KOPT-K1 (cell line): Measurements from ENCODE around the gene SLC19A1.

Experiments used
- H3K27ac ChIP-seq: fragments of 200-600 bp; sonication (generic); 2 replicates; pipeline ENCODE4 v1.5.1; 2016; ENCODE audit warnings: antibody characterized with exemption, mild to moderate bottlenecking, low read depth, low read length; ENCODE audit not compliant: poor library complexity, severe bottlenecking
- H3K36me3 ChIP-seq: fragments of 200-600 bp; sonication (generic); 2 replicates; pipeline ENCODE4 v1.5.1; 2017; ENCODE audit warnings: antibody characterized with exemption, mild to moderate bottlenecking, low read length, moderate library complexity; ENCODE audit not compliant: insufficient read depth
- H3K9me3 ChIP-seq: fragments of 200-600 bp; sonication (generic); 2 replicates; pipeline ENCODE4 v1.5.1; 2017; ENCODE audit warnings: antibody characterized with exemption, low read length, mild to moderate bottlenecking; ENCODE audit not compliant: insufficient read depth, poor library complexity, severe bottlenecking

Gene SLC19A1

DNA sequence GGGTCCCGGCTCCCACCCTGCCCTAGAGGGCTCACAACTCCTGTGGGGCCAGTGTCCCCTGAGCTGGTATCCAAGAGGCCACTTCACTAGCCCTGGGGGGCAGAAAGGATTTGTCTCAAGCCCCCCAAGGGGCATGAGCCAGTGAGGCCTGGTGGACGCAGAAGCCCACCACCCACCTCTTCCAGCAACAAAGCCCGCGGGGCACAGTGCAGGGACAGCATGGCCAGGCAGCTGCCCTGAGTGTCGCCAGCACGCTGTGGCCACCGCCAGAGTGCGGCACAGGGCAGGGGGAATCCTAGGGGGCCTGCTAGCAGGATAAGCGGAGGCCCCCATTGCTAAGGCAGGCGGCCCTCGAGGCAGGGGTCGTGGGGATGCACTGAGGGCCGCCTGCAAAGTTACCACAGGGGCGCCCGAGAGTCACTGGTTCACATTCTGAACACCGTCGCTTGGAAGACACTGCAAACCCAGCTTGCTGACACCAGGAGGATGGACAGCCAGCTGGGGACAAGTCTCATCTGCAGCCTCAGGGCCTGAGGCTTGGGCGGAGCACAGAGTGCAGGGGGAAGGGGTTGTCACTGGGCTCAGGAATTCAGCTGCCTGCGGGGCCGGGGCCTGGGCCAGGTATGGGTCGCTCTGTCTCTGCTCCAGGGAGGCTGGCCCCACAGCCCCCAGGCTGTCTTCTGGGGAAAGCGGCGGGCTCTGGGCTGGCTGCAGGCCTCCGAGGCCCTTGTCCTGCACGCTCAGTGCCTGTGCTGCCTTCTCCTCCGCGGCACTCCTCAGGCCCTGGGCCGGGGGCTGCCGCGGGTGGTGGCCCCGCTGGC is 26.8 kb downstream of the SLC19A1 start:
- H3K9me3 ChIP-seq: peaks cover 24% of the 10 kb centered on the region
- H3K27ac ChIP-seq: no peak overlapping the region
- H3K36me3 ChIP-seq: peaks cover 79% of the 10 kb centered on the region

DNA sequence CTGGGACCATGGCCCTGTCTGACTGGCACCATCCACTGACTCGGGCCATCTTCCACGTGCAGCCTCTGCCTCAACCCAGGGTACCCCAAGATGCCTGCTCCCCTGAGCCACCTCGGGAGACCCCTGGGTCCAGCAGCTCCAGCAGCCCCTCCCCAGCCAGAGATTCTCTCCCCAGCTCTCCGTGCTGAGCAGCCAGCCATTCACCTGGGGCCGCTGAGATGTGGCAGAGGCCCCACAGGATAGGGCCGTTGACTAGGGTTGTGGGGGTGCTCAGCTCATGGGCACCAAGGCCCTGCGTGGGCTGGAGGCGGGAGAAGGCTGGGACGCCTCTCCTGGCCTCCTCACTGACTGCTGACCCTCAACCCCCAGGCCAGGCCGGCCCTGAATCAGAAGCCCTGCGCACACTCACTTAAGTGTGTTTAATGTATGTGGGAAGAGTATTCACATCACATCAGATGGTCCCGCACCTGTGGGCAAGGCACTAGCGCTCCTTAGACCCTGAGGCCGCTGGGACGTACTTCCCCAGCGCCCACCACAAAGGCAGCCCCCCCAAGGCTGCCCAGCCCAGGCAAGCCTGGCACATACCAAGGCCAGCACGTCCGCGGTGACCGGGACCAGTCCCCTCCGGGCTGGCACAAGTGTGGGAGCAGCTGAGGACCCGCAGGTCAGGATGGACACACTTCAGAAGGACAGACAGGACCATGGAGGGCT is 27.8 kb downstream of the SLC19A1 start:
- Histone ChIP-seq H3K9me3 (peaks cover 14% of the 10 kb centered on the region), H3K27ac (no peak overlapping the region), H3K36me3 (peaks cover 69% of the 10 kb centered on the region)

GRCh38 chr21:45513741-45514310 is 28.4 kb downstream of the SLC19A1 start:
- Histone ChIP-seq H3K9me3 (peaks cover 8% of the 10 kb centered on the region), H3K36me3 (peaks cover 63% of the 10 kb centered on the region), H3K27ac (no peak overlapping the region)

- H3K27ac ChIP-seq: no peak overlapping the region
- peaks cover 1% of the 10 kb centered on the region for H3K9me3 ChIP-seq
- peaks cover 56% of the 10 kb centered on the region for H3K36me3 ChIP-seq
These were observed 29.1 kb downstream of the SLC19A1 start for GRCh38 chr21:45513003-45513717.

- Histone ChIP-seq H3K36me3 (peaks cover 51% of the 10 kb centered on the region), H3K27ac (no peak overlapping the region), H3K9me3 (no peaks in the 10 kb centered on the region)
These were observed 29.6 kb downstream of the SLC19A1 start for GRCh38 chr21:45512626-45513002.

DNA sequence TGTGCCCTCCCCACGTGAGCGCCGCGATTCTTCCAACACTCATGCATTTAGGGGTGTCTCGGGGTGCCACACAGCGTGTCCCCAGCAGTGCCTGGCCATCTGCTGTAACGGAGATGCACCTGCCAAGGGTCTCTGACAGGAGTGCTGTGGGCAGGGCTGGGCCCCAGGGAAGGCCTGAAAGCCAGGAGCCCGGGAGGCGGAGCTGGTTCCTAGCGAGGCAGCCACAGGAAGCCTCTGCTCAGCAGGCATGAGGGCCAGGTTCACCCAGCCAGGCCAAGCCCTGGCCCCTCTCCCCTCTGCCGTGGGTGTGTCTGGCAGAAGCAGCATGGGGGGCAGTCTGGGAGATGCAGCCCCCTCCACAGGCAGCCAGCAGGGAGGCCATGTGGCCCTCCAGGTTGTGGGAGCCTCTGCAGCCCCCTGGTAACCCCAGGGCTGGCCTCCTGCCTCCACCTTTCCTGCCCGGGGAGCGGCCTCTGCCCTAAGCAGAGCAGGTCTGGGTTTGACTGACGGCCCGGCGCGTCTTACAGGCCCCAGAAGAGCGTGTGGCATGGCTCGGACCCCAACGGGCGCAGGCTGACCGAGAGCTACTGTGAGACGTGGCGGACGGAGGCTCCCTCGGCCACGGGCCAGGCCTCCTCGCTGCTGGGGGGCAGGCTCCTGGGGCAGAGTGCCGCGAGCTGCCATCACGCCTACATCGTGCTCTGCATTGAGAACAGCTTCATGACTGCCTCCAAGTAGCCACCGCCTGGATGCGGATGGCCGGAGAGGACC is 30.4 kb downstream of the SLC19A1 start:
- Histone ChIP-seq H3K36me3 (peaks cover 45% of the 10 kb centered on the region; the same call in 1 of the 2 replicates), H3K27ac (no peak overlapping the region), H3K9me3 (no peaks in the 10 kb centered on the region)

DNA sequence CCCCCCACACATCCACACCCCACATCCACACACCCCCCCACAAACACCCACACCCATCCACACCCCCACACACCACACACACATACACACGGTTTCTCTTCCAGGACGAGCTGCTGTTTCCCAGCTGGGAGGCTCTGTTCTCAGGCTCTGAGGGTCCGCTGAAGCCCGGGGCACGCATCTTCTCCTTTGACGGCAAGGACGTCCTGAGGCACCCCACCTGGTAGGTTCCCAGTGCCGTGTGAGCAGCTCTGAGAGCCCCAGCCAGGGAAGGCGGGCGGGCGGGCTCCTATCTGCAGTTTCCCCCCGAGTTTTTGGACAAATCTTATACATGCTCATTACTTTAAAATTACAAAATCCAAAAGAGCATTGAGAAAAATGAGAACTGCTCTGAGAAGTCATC is 31.2 kb downstream of the SLC19A1 start:
- Histone ChIP-seq H3K9me3 (no peaks in the 10 kb centered on the region), H3K27ac (no peak overlapping the region), H3K36me3 (peaks cover 36% of the 10 kb centered on the region; the same call in 1 of the 2 replicates)

GRCh38 chr21:45510466-45510955 is 31.7 kb downstream of the SLC19A1 start:
- peaks cover 32% of the 10 kb centered on the region; the same call in 1 of the 2 replicates for H3K36me3 ChIP-seq
- no peaks in the 10 kb centered on the region for H3K9me3 ChIP-seq
- no peak overlapping the region for H3K27ac ChIP-seq

DNA sequence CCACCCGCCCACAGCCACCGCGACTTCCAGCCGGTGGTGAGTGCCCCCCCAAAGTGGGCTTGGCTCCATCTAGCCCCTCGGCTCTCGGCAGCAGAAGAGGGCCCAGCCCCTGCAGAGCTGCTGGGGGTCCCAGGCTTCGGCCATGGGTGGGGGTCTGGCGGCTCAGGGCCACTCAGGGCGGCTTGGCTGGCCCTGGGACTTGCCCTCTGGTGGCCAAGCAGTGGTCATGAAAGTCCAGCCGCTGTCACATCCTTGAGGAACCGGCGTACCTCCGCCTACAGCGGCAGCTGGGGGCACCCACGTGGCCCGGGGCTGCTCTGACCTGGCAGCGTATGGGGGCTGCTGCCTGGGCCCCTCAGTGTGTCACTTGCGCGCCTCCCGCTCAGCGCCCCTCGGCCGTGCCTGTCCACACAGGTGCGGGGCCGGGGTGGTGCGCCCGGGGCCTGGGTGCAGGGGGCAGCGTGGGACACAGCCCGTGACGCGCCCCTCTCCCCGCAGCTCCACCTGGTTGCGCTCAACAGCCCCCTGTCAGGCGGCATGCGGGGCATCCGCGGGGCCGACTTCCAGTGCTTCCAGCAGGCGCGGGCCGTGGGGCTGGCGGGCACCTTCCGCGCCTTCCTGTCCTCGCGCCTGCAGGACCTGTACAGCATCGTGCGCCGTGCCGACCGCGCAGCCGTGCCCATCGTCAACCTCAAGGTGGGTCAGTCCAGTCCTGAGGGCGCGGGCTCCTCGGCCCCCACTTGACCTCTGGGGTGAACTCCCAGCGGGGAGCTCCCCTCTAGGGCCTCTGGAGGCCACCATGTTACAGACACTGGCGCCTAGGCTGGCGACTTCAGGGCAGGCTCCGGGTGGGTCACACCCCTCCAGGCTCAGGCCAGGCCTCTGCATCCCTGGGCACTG is 32.4 kb downstream of the SLC19A1 start:
- no peaks in the 10 kb centered on the region for H3K9me3 ChIP-seq
- peaks cover 25% of the 10 kb centered on the region; the same call in 1 of the 2 replicates for H3K36me3 ChIP-seq
- no peak overlapping the region for H3K27ac ChIP-seq

DNA sequence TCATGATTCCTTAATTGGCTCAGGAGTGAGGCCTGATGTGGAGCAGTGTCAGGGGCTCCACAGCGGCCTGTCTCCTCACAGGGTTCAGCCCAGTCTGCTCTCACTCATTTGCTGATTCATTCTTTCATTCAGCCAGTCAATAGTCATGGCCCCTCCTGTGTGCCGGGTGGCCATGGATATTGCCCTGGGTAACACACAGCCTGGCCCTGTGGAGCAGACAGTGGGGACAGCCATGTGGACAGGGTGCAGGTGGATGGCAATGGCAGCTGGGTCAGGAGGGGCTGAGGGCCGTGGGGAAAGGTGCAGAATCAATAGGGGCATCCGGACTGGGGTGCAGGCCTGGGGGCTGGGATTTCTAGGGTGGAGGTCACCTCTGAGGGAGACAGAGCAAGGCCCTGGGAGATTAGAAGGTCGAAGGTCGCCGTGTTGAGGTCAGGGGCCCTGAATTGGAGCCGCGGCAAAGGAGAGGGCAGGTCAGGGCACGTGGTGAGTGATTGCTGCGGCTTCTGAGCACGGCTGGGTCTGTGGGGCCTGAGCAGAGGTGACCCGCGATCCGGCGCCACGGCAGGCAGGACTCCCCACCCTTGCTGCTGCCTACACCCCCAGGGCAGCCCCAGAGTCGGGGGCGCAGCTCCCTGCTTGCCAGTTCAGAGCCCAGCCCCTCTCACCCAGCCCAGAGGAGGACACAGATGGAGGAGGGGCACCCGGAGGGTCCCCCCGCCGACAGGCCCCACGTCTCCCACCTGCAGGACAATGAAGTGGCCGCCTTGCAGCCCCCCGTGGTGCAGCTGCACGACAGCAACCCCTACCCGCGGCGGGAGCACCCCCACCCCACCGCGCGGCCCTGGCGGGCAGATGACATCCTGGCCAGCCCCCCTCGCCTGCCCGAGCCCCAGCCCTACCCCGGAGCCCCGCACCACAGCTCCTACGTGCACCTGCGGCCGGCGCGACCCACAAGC is 33.4 kb downstream of the SLC19A1 start:
- Histone ChIP-seq H3K36me3 (peaks cover 16% of the 10 kb centered on the region; the same call in 1 of the 2 replicates), H3K27ac (no peak overlapping the region), H3K9me3 (no peaks in the 10 kb centered on the region)

DNA sequence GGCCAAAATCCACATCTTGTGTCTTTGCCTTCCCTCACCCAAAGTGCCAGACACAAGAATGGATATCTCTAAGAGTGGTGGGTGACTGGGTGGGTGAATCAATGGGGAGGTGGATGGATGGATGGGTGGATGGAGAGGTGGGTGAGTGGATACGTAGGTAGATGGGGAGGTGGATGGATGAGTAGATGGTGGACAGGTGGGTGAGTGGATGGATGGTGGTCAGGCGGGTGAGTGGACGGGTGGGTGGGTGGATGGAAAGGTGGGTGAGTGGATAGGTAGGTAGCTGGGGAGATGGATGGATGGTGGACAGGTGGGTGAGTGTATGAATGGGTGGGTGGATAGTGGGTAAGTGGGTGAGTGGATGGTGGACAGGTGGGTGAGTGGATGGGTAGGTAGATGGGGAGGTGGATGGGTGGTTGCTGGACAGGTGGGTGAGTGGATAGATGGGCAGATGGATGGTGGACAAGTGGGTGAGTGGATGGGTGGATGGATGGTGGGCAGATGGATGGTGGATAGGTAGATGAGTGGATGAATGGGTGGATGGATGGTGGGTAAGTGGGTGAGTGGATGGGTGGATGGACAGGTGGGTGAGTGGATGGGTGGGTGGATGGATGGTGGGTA is 34.2 kb downstream of the SLC19A1 start:
- H3K27ac ChIP-seq: no peak overlapping the region
- no peaks in the 10 kb centered on the region for H3K9me3 ChIP-seq
- H3K36me3 ChIP-seq: peaks cover 7% of the 10 kb centered on the region; the same call in 1 of the 2 replicates

- H3K36me3 ChIP-seq: peaks cover 2% of the 10 kb centered on the region; the same call in 1 of the 2 replicates
- no peaks in the 10 kb centered on the region for H3K9me3 ChIP-seq
- H3K27ac ChIP-seq: no peak overlapping the region
These were observed 34.7 kb downstream of the SLC19A1 start for GRCh38 chr21:45507523-45507875.
